IPS-18a (cell line): ENCODE measurements around the gene PPM1N.

Source experiments
- H3K27ac ChIP-seq: one replicate; pipeline ENCODE4 v1.5.1; 2013; ENCODE audit warnings: low read length
- H3K27me3 ChIP-seq: one replicate; pipeline ENCODE4 v1.6.1; 2013; ENCODE audit warnings: mild to moderate bottlenecking, low read length; ENCODE audit not compliant: control insufficient read depth, insufficient read depth
- H3K36me3 ChIP-seq: one replicate; pipeline ENCODE4 v1.6.1; 2013; ENCODE audit warnings: low read depth, low read length; ENCODE audit not compliant: control insufficient read depth
- H3K4me1 ChIP-seq: one replicate; pipeline ENCODE4 v1.6.1; 2013; ENCODE audit warnings: low read depth, low read length; ENCODE audit not compliant: control insufficient read depth
- H3K4me3 ChIP-seq: one replicate; pipeline ENCODE4 v1.5.1; 2013; ENCODE audit warnings: low read length
- H3K9ac ChIP-seq: one replicate; pipeline ENCODE4 v1.6.1; 2013; ENCODE audit warnings: mild to moderate bottlenecking, low read length, moderate library complexity
- H3K9me3 ChIP-seq: one replicate; pipeline ENCODE4 v1.6.1; 2013; ENCODE audit warnings: low read depth, low read length; ENCODE audit not compliant: control insufficient read depth

PPM1N gene

GRCh38 chr19:45528149-45528743, 30.0 kb downstream of the PPM1N start:
- H3K4me3 ChIP-seq, result peak overlapping the region; percentile 61
- H3K27me3 ChIP-seq, result peaks cover 14% of the 10 kb centered on the region
- H3K36me3 ChIP-seq, result peaks cover 26% of the 10 kb centered on the region
- H3K4me1 ChIP-seq, result peaks cover 3% of the 10 kb centered on the region
- H3K27ac ChIP-seq, result no peak overlapping the region
- H3K9ac ChIP-seq, result no peak overlapping the region
- no peaks in the 10 kb centered on the region for H3K9me3 ChIP-seq

DNA sequence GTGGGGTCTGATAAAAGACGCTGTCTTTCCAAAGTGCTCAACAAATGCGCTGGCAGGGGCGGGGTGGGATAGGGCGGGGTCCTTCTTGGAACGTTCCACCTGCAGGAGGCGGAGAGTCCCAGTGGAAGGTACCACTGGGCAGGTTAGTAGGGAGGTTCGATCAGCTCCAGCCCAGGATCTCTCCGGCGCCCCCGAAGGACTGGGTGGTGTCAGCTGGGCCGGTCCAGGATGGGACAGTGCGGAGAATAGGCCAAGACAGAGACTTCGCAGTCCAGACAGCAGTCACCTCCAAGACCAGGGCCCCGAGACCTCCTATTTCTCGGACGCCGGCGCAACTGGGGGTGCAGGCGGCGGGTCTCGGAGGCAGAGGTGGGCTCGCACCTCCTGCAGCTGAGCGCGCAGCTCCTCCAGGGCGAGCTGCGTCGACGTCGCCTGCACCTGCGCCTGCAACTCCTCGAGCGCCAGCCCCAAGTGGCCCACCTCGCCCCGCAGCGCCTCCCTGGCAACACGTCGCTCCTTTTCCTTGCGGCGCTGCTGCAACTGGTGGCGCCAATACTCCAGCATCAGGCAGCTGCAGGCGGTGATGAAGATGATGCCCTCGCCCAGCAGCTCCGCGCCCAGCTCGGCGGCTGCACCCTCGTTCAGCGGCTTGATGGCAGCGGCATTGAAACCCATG, 30.6 kb downstream of the PPM1N start:
- no peak overlapping the region for H3K9ac ChIP-seq
- no peak overlapping the region for H3K27ac ChIP-seq
- H3K36me3 ChIP-seq, result peaks cover 24% of the 10 kb centered on the region
- peaks cover 14% of the 10 kb centered on the region for H3K27me3 ChIP-seq
- peak overlapping the region; percentile 61 for H3K4me3 ChIP-seq
- H3K9me3 ChIP-seq, result no peaks in the 10 kb centered on the region
- H3K4me1 ChIP-seq, result peaks cover 3% of the 10 kb centered on the region

GRCh38 chr19:45529420-45529785, 31.2 kb downstream of the PPM1N start:
- Histone ChIP-seq H3K27me3 (peaks cover 14% of the 10 kb centered on the region), H3K9me3 (no peaks in the 10 kb centered on the region), H3K36me3 (peaks cover 19% of the 10 kb centered on the region), H3K4me1 (peaks cover 3% of the 10 kb centered on the region), H3K27ac (no peak overlapping the region), H3K4me3 (peak overlapping the region; percentile 61), H3K9ac (no peak overlapping the region)

DNA sequence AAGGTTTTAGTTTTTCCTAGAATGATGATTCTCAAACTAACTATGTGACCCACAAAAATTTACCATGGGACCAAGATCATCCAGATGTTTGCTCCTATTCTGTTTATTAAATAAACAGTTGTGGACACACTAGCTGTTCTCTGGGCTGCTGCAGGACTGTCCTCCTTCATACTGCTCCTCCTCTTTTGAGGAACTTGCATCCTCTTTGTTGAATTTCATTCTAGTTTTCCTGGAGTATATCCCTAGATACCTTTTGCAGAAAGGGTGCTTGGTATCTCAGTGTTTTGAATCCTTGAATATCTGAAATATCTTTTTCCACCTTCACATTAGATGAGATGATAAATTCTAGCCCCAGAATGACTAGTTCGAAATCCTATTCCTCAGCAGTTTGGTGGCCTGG, 33.1 kb downstream of the PPM1N start:
- Histone ChIP-seq H3K9ac (no peak overlapping the region), H3K9me3 (no peaks in the 10 kb centered on the region), H3K27ac (no peak overlapping the region), H3K36me3 (peaks cover 2% of the 10 kb centered on the region), H3K4me3 (no peak overlapping the region), H3K4me1 (peaks cover 3% of the 10 kb centered on the region), H3K27me3 (peaks cover 14% of the 10 kb centered on the region)

GRCh38 chr19:45539459-45539858, 41.2 kb downstream of the PPM1N start:
- no peaks in the 10 kb centered on the region for H3K4me1 ChIP-seq
- H3K9me3 ChIP-seq, result no peaks in the 10 kb centered on the region
- H3K9ac ChIP-seq, result no peak overlapping the region
- no peak overlapping the region for H3K27ac ChIP-seq
- no peaks in the 10 kb centered on the region for H3K36me3 ChIP-seq
- H3K4me3 ChIP-seq, result no peak overlapping the region
- no peaks in the 10 kb centered on the region for H3K27me3 ChIP-seq

DNA sequence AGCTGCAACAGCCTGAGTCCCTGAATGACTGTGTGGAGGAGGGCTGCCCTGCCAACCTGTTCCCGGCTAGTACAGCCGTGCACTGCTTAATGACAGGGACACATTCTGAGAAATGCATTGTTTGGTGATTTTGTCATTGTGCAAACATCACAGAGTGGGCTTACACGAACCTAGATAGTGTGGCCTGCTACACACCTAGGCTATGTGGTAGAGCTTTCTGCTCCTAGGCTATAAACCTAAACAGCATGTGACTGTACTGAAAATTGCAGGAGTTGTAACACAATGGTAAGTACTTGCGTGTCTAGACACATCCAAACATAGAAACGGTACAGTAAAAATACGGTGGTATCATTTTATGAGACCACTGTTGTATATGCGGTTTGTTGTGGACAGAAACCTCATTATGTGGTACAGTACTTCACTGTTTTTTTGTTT, 44.0 kb downstream of the PPM1N start:
- Histone ChIP-seq H3K27ac (no peak overlapping the region), H3K27me3 (no peaks in the 10 kb centered on the region), H3K36me3 (no peaks in the 10 kb centered on the region), H3K4me1 (no peaks in the 10 kb centered on the region), H3K4me3 (no peak overlapping the region), H3K9ac (no peak overlapping the region), H3K9me3 (no peaks in the 10 kb centered on the region)

DNA sequence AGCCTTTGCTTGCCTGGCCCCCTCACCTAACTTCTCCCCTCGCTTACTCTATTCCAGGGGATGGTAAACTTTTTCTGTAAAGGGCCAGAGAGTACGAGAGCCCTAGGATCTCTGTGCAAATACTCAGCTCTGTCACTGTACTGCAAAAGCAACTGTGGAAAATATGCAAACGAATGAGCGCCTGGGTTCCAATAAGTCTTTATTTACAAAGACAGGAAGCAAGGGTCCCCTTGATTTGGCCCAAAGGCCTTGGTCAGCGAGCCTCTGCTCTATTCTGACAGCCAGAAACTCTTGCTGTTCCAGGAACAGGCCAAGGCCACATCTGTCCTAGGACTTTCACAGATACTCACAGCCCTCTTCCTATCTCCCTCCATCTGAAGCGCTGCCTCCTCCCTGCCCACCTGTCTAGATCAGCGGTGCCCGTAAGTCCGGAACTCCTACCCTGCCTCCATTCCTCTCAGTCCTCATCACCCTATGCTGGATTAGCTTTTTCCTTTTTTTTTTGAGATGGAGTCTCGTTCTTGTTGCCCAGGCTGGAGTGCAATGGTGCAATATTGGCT, 49.0 kb downstream of the PPM1N start:
- H3K27me3 ChIP-seq, result no peaks in the 10 kb centered on the region
- no peaks in the 10 kb centered on the region for H3K36me3 ChIP-seq
- H3K4me3 ChIP-seq, result no peak overlapping the region
- no peaks in the 10 kb centered on the region for H3K4me1 ChIP-seq
- H3K9me3 ChIP-seq, result no peaks in the 10 kb centered on the region
- no peak overlapping the region for H3K9ac ChIP-seq
- no peak overlapping the region for H3K27ac ChIP-seq

DNA sequence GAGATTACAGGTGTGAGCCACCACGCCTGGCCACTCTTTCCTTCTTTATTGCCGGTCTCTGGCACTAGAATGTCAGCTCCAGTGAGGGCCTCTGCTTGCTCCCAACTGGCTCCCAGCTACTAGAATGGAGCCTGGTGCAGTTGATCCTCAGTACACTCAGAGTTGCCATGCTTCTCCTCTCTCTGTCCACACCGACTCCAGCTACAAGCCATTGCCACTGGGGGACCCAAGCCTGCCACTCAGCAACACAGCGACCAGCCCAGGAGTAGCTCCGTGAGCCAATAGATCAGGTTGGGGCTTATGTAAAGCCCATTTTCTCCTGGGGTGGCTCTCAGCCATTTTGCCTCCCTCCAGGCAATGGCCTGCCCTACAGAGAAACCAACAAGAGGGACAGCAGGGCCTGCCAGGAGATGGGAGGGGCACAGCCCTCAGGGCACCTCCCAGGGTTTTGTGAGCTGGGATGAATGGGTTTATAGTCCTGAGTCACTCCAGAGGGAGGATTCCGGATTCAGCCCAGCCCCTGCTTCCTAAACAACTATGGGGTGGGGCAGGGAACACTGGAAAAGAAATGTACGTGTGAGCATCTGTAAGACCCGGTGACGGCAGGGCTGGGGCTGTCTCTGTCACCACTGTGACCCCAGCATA, 49.8 kb downstream of the PPM1N start:
- Histone ChIP-seq H3K4me1 (no peaks in the 10 kb centered on the region), H3K27me3 (no peaks in the 10 kb centered on the region), H3K9me3 (no peaks in the 10 kb centered on the region), H3K36me3 (peaks cover 3% of the 10 kb centered on the region), H3K4me3 (no peak overlapping the region), H3K9ac (no peak overlapping the region), H3K27ac (no peak overlapping the region)
